ENCODE data around the gene EFCAB8.

The EFCAB8 gene

GRCh38 chr20:32978009-32978335 lies 119.2 kb downstream of the EFCAB8 start:
- Histone ChIP-seq H3K27ac (replicated peaks; ENCODE audit: low read length) (no peak overlapping the region), H3K79me1 (ENCODE audit: low read depth, low read length) (no peaks in the 10 kb centered on the region), H3K18ac (ENCODE audit: low read length) (peak overlapping the region; percentile 77), H2BK5ac (ENCODE audit: low read length) (no peak overlapping the region), H3K27me3 (ENCODE audit: control insufficient read depth in 3 of 3, insufficient read depth in 3 of 3, low read depth in 1 of 3, low read length in 3 of 3) (no peaks in the 10 kb centered on the region), H4K8ac (ENCODE audit: low read depth, low read length) (no peak overlapping the region), H3K9ac (ENCODE audit: low read depth, low read length, poor library complexity) (no peak overlapping the region), H2BK15ac (ENCODE audit: low read length) (peak overlapping the region; percentile 98), H2BK12ac (ENCODE audit: low read length) (peak overlapping the region; percentile 67), H3K4me3 (ENCODE audit: low read length in 2 of 2) (no peak overlapping the region), H2AK5ac (ENCODE audit: low read depth, low read length) (peak overlapping the region; percentile 86), H3K4me1 (ENCODE audit: control insufficient read depth in 2 of 2, insufficient read depth in 1 of 2, low read depth in 1 of 2, low read length in 2 of 2) (peaks cover 9 to 15% of the 10 kb centered on the region in 2 donors), H3K36me3 (replicated peaks in 1 of 2; ENCODE audit: control insufficient read depth in 2 of 2, insufficient read depth in 2 of 2, low read length in 2 of 2) (no peaks in the 10 kb centered on the region), H2BK120ac (ENCODE audit: low read depth, low read length) (peak overlapping the region; percentile 78), H2AFZ (ENCODE audit: low read length) (no peak overlapping the region), H3K14ac (ENCODE audit: low read length) (peak overlapping the region; percentile 51), H3K4me2 (ENCODE audit: insufficient read depth, low read length, poor library complexity, severe bottlenecking) (no peak overlapping the region), H3K9me3 (replicated peaks in 1 of 2; ENCODE audit: control insufficient read depth in 2 of 2, insufficient read depth in 1 of 2, low read depth in 1 of 2, low read length in 2 of 2) (peaks cover 0 to 7% of the 10 kb centered on the region in 2 donors), H3K23ac (ENCODE audit: low read depth, low read length, poor library complexity) (peak overlapping the region; percentile 20), H4K91ac (ENCODE audit: low read depth, low read length, poor library complexity) (no peak overlapping the region), H3K4ac (ENCODE audit: low read length) (no peak overlapping the region)
- DNase-seq (ENCODE audit: low spot score) = no peak
- WGBS, 2 donors (ENCODE audit: extremely low coverage in 2 of 2, insufficient read length in 2 of 2, insufficient replicate concordance in 1 of 2) = no CpG with 5 or more reads among the region's 7 CpGs

- Histone ChIP-seq H3K4me2 (ENCODE audit: insufficient read depth, low read length, poor library complexity, severe bottlenecking) (no peak overlapping the region), H2BK15ac (ENCODE audit: low read length) (peak overlapping the region; percentile 1), H3K36me3 (replicated peaks in 1 of 2; ENCODE audit: control insufficient read depth in 2 of 2, insufficient read depth in 2 of 2, low read length in 2 of 2) (no peaks in the 10 kb centered on the region), H4K8ac (ENCODE audit: low read depth, low read length) (no peak overlapping the region), H3K4me1 (ENCODE audit: control insufficient read depth in 2 of 2, insufficient read depth in 1 of 2, low read depth in 1 of 2, low read length in 2 of 2) (peaks cover 6 to 13% of the 10 kb centered on the region in 2 donors), H3K14ac (ENCODE audit: low read length) (no peak overlapping the region), H4K91ac (ENCODE audit: low read depth, low read length, poor library complexity) (no peak overlapping the region), H3K27ac (replicated peaks; ENCODE audit: low read length) (no peak overlapping the region), H2BK120ac (ENCODE audit: low read depth, low read length) (no peak overlapping the region), H3K9ac (ENCODE audit: low read depth, low read length, poor library complexity) (no peak overlapping the region), H2BK12ac (ENCODE audit: low read length) (no peak overlapping the region), H3K4me3 (ENCODE audit: low read length in 2 of 2) (no peak overlapping the region), H2BK5ac (ENCODE audit: low read length) (no peak overlapping the region), H3K9me3 (replicated peaks in 1 of 2; ENCODE audit: control insufficient read depth in 2 of 2, insufficient read depth in 1 of 2, low read depth in 1 of 2, low read length in 2 of 2) (peaks cover 0 to 7% of the 10 kb centered on the region in 2 donors), H3K18ac (ENCODE audit: low read length) (peak overlapping the region; percentile 66), H3K79me1 (ENCODE audit: low read depth, low read length) (no peaks in the 10 kb centered on the region), H3K23ac (ENCODE audit: low read depth, low read length, poor library complexity) (no peak overlapping the region), H2AK5ac (ENCODE audit: low read depth, low read length) (peak overlapping the region; percentile 83), H2AFZ (ENCODE audit: low read length) (no peak overlapping the region), H3K4ac (ENCODE audit: low read length) (no peak overlapping the region), H3K27me3 (ENCODE audit: control insufficient read depth in 3 of 3, insufficient read depth in 3 of 3, low read depth in 1 of 3, low read length in 3 of 3) (no peaks in the 10 kb centered on the region)
- no CpG with 5 or more reads among the region's 9 CpGs for WGBS, 2 donors (ENCODE audit: extremely low coverage in 2 of 2, insufficient read length in 2 of 2, insufficient replicate concordance in 1 of 2)
- DNase-seq (ENCODE audit: low spot score) = no peak
Observed at GRCh38 chr20:32979201-32979998, 120.7 kb downstream of the EFCAB8 start.

GRCh38 chr20:32980131-32980941 lies 121.6 kb downstream of the EFCAB8 start:
- no peak overlapping the region for H3K23ac ChIP-seq (ENCODE audit: low read depth, low read length, poor library complexity)
- no peak overlapping the region for H3K4ac ChIP-seq (ENCODE audit: low read length)
- peaks cover 5 to 12% of the 10 kb centered on the region in 2 donors for H3K4me1 ChIP-seq (ENCODE audit: control insufficient read depth in 2 of 2, insufficient read depth in 1 of 2, low read depth in 1 of 2, low read length in 2 of 2)
- H3K18ac ChIP-seq (ENCODE audit: low read length) = peak overlapping the region; percentile 15
- no peaks in the 10 kb centered on the region for H3K27me3 ChIP-seq (ENCODE audit: control insufficient read depth in 3 of 3, insufficient read depth in 3 of 3, low read depth in 1 of 3, low read length in 3 of 3)
- peak overlapping the region; percentile 1 for H2BK15ac ChIP-seq (ENCODE audit: low read length)
- DNase-seq (ENCODE audit: low spot score) = no peak
- H3K4me2 ChIP-seq (ENCODE audit: insufficient read depth, low read length, poor library complexity, severe bottlenecking) = no peak overlapping the region
- no peak overlapping the region for H2BK5ac ChIP-seq (ENCODE audit: low read length)
- no peak overlapping the region for H2BK120ac ChIP-seq (ENCODE audit: low read depth, low read length)
- H3K9ac ChIP-seq (ENCODE audit: low read depth, low read length, poor library complexity) = no peak overlapping the region
- peaks cover 0 to 7% of the 10 kb centered on the region in 2 donors for H3K9me3 ChIP-seq (replicated peaks in 1 of 2; ENCODE audit: control insufficient read depth in 2 of 2, insufficient read depth in 1 of 2, low read depth in 1 of 2, low read length in 2 of 2)
- H4K8ac ChIP-seq (ENCODE audit: low read depth, low read length) = no peak overlapping the region
- H3K14ac ChIP-seq (ENCODE audit: low read length) = no peak overlapping the region
- H3K36me3 ChIP-seq (replicated peaks in 1 of 2; ENCODE audit: control insufficient read depth in 2 of 2, insufficient read depth in 2 of 2, low read length in 2 of 2) = no peaks in the 10 kb centered on the region
- no peak overlapping the region for H3K4me3 ChIP-seq (ENCODE audit: low read length in 2 of 2)
- WGBS, 2 donors (ENCODE audit: extremely low coverage in 2 of 2, insufficient read length in 2 of 2, insufficient replicate concordance in 1 of 2) = no CpG with 5 or more reads among the region's 19 CpGs
- peak overlapping the region; percentile 83 for H2AK5ac ChIP-seq (ENCODE audit: low read depth, low read length)
- peak overlapping the region; percentile 40 for H4K91ac ChIP-seq (ENCODE audit: low read depth, low read length, poor library complexity)
- H3K27ac ChIP-seq (replicated peaks; ENCODE audit: low read length) = no peak overlapping the region
- no peak overlapping the region for H2AFZ ChIP-seq (ENCODE audit: low read length)
- H2BK12ac ChIP-seq (ENCODE audit: low read length) = no peak overlapping the region
- H3K79me1 ChIP-seq (ENCODE audit: low read depth, low read length) = no peaks in the 10 kb centered on the region

- no CpG with 5 or more reads among the region's 6 CpGs for WGBS, 2 donors (ENCODE audit: extremely low coverage in 2 of 2, insufficient read length in 2 of 2, insufficient replicate concordance in 1 of 2)
Observed at GRCh38 chr20:32980990-32981389, 122.3 kb downstream of the EFCAB8 start.

More at GRCh38 chr20:32980990-32981389, 122.3 kb downstream of the EFCAB8 start:
- Histone ChIP-seq H3K9me3 (replicated peaks in 1 of 2; ENCODE audit: control insufficient read depth in 2 of 2, insufficient read depth in 1 of 2, low read depth in 1 of 2, low read length in 2 of 2) (peaks cover 0 to 7% of the 10 kb centered on the region in 2 donors), H3K27ac (replicated peaks; ENCODE audit: low read length) (no peak overlapping the region), H2BK12ac (ENCODE audit: low read length) (peak overlapping the region; percentile 27), H3K14ac (ENCODE audit: low read length) (no peak overlapping the region), H2BK120ac (ENCODE audit: low read depth, low read length) (no peak overlapping the region), H3K23ac (ENCODE audit: low read depth, low read length, poor library complexity) (no peak overlapping the region), H3K4me3 (ENCODE audit: low read length in 2 of 2) (no peak overlapping the region), H2AFZ (ENCODE audit: low read length) (no peak overlapping the region), H3K4ac (ENCODE audit: low read length) (no peak overlapping the region), H3K4me2 (ENCODE audit: insufficient read depth, low read length, poor library complexity, severe bottlenecking) (no peak overlapping the region), H2AK5ac (ENCODE audit: low read depth, low read length) (peak overlapping the region; percentile 23), H3K36me3 (replicated peaks in 1 of 2; ENCODE audit: control insufficient read depth in 2 of 2, insufficient read depth in 2 of 2, low read length in 2 of 2) (no peaks in the 10 kb centered on the region), H3K9ac (ENCODE audit: low read depth, low read length, poor library complexity) (no peak overlapping the region), H2BK15ac (ENCODE audit: low read length) (no peak overlapping the region), H3K4me1 (ENCODE audit: control insufficient read depth in 2 of 2, insufficient read depth in 1 of 2, low read depth in 1 of 2, low read length in 2 of 2) (peaks cover 5 to 16% of the 10 kb centered on the region in 2 donors), H3K18ac (ENCODE audit: low read length) (no peak overlapping the region), H3K79me1 (ENCODE audit: low read depth, low read length) (no peaks in the 10 kb centered on the region), H3K27me3 (ENCODE audit: control insufficient read depth in 3 of 3, insufficient read depth in 3 of 3, low read depth in 1 of 3, low read length in 3 of 3) (no peaks in the 10 kb centered on the region), H4K91ac (ENCODE audit: low read depth, low read length, poor library complexity) (peak overlapping the region; percentile 40), H2BK5ac (ENCODE audit: low read length) (no peak overlapping the region), H4K8ac (ENCODE audit: low read depth, low read length) (no peak overlapping the region)
- no peak for DNase-seq (ENCODE audit: low spot score)

Measured in neuronal stem cell (in vitro differentiated cells).